ENCODE data around the gene BNC1.

The BNC1 gene

GRCh38 chr15:83288381-83288801 lies 3.9 kb upstream of the BNC1 start:
- Histone ChIP-seq H3K4me1 (no peaks in the 10 kb centered on the region), H3K9ac (no peak overlapping the region), H4K20me1 (no peaks in the 10 kb centered on the region), H3K36me3 (no peaks in the 10 kb centered on the region), H3K4me2 (no peak overlapping the region), H3K27ac (no peak overlapping the region), H3K27me3 (no peaks in the 10 kb centered on the region), H3K4me3 (no peak overlapping the region), H3K9me3 (replicated peaks in 1 of 11) (peaks cover 9 to 20% (median 14%) of the 10 kb centered on the region in 11 experiments)
- no peak for TF ChIP-seq Cebpa-rat (IDR thresholded peaks at IDR 0.05)

GRCh38 chr15:83287541-83288027 lies 3.1 kb upstream of the BNC1 start:
- H3K4me3 ChIP-seq: no peak overlapping the region
- H3K4me1 ChIP-seq: no peaks in the 10 kb centered on the region
- no peak for TF ChIP-seq Cebpa-rat (IDR thresholded peaks at IDR 0.05)
- H3K9me3 ChIP-seq (replicated peaks in 1 of 11): peaks cover 13 to 26% (median 19%) of the 10 kb centered on the region in 11 experiments
- no peaks in the 10 kb centered on the region for H3K27me3 ChIP-seq
- no peak overlapping the region for H3K9ac ChIP-seq
- H3K4me2 ChIP-seq: no peak overlapping the region
- H3K27ac ChIP-seq: no peak overlapping the region
- no peaks in the 10 kb centered on the region for H3K36me3 ChIP-seq
- no peaks in the 10 kb centered on the region for H4K20me1 ChIP-seq

- Histone ChIP-seq H3K4me3 (no peak overlapping the region), H3K4me1 (no peaks in the 10 kb centered on the region), H3K27ac (no peak overlapping the region), H3K27me3 (no peaks in the 10 kb centered on the region), H4K20me1 (no peaks in the 10 kb centered on the region), H3K9ac (no peak overlapping the region), H3K36me3 (no peaks in the 10 kb centered on the region), H3K4me2 (no peak overlapping the region), H3K9me3 (replicated peaks in 1 of 11) (peaks cover 13 to 26% (median 19%) of the 10 kb centered on the region in 11 experiments)
- TF ChIP-seq Cebpa-rat (IDR thresholded peaks at IDR 0.05): no peak
Measured at GRCh38 chr15:83285979-83286553, 1.6 kb upstream of the BNC1 start.

GRCh38 chr15:83285284-83285978 lies 967 bp upstream of the BNC1 start:
- Histone ChIP-seq H4K20me1 (no peaks in the 10 kb centered on the region), H3K9ac (no peak overlapping the region), H3K4me2 (no peak overlapping the region), H3K9me3 (replicated peaks in 1 of 11) (peaks cover 13 to 26% (median 19%) of the 10 kb centered on the region in 11 experiments), H3K4me1 (no peaks in the 10 kb centered on the region), H3K4me3 (no peak overlapping the region), H3K27me3 (no peaks in the 10 kb centered on the region), H3K36me3 (no peaks in the 10 kb centered on the region), H3K27ac (no peak overlapping the region)
- TF ChIP-seq Cebpa-rat (IDR thresholded peaks at IDR 0.05): no peak

- H3K27me3 ChIP-seq: no peaks in the 10 kb centered on the region
- H3K36me3 ChIP-seq: no peaks in the 10 kb centered on the region
- H4K20me1 ChIP-seq: no peaks in the 10 kb centered on the region
- H3K9me3 ChIP-seq (replicated peaks in 1 of 11): peaks cover 13 to 26% (median 19%) of the 10 kb centered on the region in 11 experiments
- TF ChIP-seq Cebpa-rat (IDR thresholded peaks at IDR 0.05): no peak
- no peak overlapping the region for H3K4me2 ChIP-seq
- no peaks in the 10 kb centered on the region for H3K4me1 ChIP-seq
- no peak overlapping the region for H3K4me3 ChIP-seq
- no peak overlapping the region for H3K27ac ChIP-seq
- H3K9ac ChIP-seq: no peak overlapping the region
Measured at GRCh38 chr15:83283813-83284558, 478 bp downstream of the BNC1 start.

- Histone ChIP-seq H4K20me1 (no peaks in the 10 kb centered on the region), H3K36me3 (no peaks in the 10 kb centered on the region), H3K9ac (no peak overlapping the region), H3K27me3 (no peaks in the 10 kb centered on the region), H3K9me3 (replicated peaks in 1 of 11) (peaks cover 13 to 26% (median 19%) of the 10 kb centered on the region in 11 experiments), H3K4me1 (no peaks in the 10 kb centered on the region), H3K4me2 (no peak overlapping the region), H3K4me3 (no peak overlapping the region), H3K27ac (no peak overlapping the region)
- TF ChIP-seq Cebpa-rat (IDR thresholded peaks at IDR 0.05): no peak
Measured at GRCh38 chr15:83283138-83283812, 1.2 kb downstream of the BNC1 start.

- Histone ChIP-seq H3K27me3 (no peaks in the 10 kb centered on the region), H3K4me1 (no peaks in the 10 kb centered on the region), H3K27ac (no peak overlapping the region), H4K20me1 (no peaks in the 10 kb centered on the region), H3K36me3 (no peaks in the 10 kb centered on the region), H3K4me3 (no peak overlapping the region), H3K9ac (no peak overlapping the region), H3K4me2 (no peak overlapping the region), H3K9me3 (replicated peaks in 1 of 11) (peaks cover 13 to 26% (median 19%) of the 10 kb centered on the region in 11 experiments)
- TF ChIP-seq Cebpa-rat (IDR thresholded peaks at IDR 0.05): no peak
Measured at GRCh38 chr15:83282776-83283137, 1.7 kb downstream of the BNC1 start.

- H4K20me1 ChIP-seq: no peaks in the 10 kb centered on the region
- no peaks in the 10 kb centered on the region for H3K4me1 ChIP-seq
- no peak overlapping the region for H3K9ac ChIP-seq
- H3K27ac ChIP-seq: no peak overlapping the region
- H3K9me3 ChIP-seq (replicated peaks in 1 of 11): peaks cover 13 to 26% (median 19%) of the 10 kb centered on the region in 11 experiments
- H3K36me3 ChIP-seq: no peaks in the 10 kb centered on the region
- no peaks in the 10 kb centered on the region for H3K27me3 ChIP-seq
- H3K4me2 ChIP-seq: no peak overlapping the region
- H3K4me3 ChIP-seq: no peak overlapping the region
- TF ChIP-seq Cebpa-rat (IDR thresholded peaks at IDR 0.05): no peak
Measured at GRCh38 chr15:83282141-83282540, 2.3 kb downstream of the BNC1 start.

- Histone ChIP-seq H3K4me1 (no peaks in the 10 kb centered on the region), H3K9ac (no peak overlapping the region), H3K4me3 (no peak overlapping the region), H3K9me3 (replicated peaks in 1 of 11) (peaks cover 1 to 6% (median 4%) of the 10 kb centered on the region in 11 experiments), H3K4me2 (no peak overlapping the region), H3K27ac (no peak overlapping the region), H3K27me3 (no peaks in the 10 kb centered on the region), H3K36me3 (no peaks in the 10 kb centered on the region), H4K20me1 (no peaks in the 10 kb centered on the region)
- no peak for TF ChIP-seq Cebpa-rat (IDR thresholded peaks at IDR 0.05)
Measured at GRCh38 chr15:83278191-83278590, 6.3 kb downstream of the BNC1 start.
